Limb (tissue), 2 donors: ENCODE results near the gene LGALS9C.
"Not testable (repeated sequence)": the region's sequence is repeated elsewhere in the genome, so short reads cannot be mapped to it uniquely, and the experiment has no call there.

Source experiments
- DNase-seq, 2 donors: peaks; one replicate each; pipeline ENCODE4 v3.0.0-alpha.2; 2016; ENCODE audit errors: extremely low spot score in 2 of 2

Gene LGALS9C

GRCh38 chr17:18476508-18477308 lies at the start of gene LGALS9C:
TSS of gene LGALS9C (plus strand) at chr17:18476789. CDS start at chr17:18476855, 66 bp downstream.
- not testable (repeated sequence) for DNase-seq

GRCh38 chr17:18432206-18432605 lies 44.4 kb upstream of the LGALS9C start:
- DNase-seq, result not testable (repeated sequence)

- not testable (repeated sequence) for DNase-seq
Observed at GRCh38 chr17:18439465-18439870, 37.1 kb upstream of the LGALS9C start.

GRCh38 chr17:18442093-18442492 lies 34.5 kb upstream of the LGALS9C start:
- DNase-seq, result not testable (repeated sequence)

GRCh38 chr17:18442532-18442931 lies 34.1 kb upstream of the LGALS9C start:
- DNase-seq, result not testable (repeated sequence)

GRCh38 chr17:18447476-18448205 lies 28.9 kb upstream of the LGALS9C start:
- not testable (repeated sequence) for DNase-seq

- DNase-seq, result not testable (repeated sequence)
Observed at GRCh38 chr17:18448311-18448710, 28.3 kb upstream of the LGALS9C start.

- not testable (repeated sequence) for DNase-seq
Observed at GRCh38 chr17:18449833-18450232, 26.8 kb upstream of the LGALS9C start.

GRCh38 chr17:18450998-18451397 lies 25.6 kb upstream of the LGALS9C start:
- not testable (repeated sequence) for DNase-seq

GRCh38 chr17:18451969-18452368 lies 24.6 kb upstream of the LGALS9C start:
- not testable (repeated sequence) for DNase-seq

- not testable (repeated sequence) for DNase-seq
Observed at GRCh38 chr17:18459035-18459434, 17.6 kb upstream of the LGALS9C start.

GRCh38 chr17:18463831-18464502 lies 12.6 kb upstream of the LGALS9C start:
- DNase-seq, result peak in 1 of 2 donors; percentile 1

- DNase-seq, result not testable (repeated sequence)
Observed at GRCh38 chr17:18466250-18466983, 10.2 kb upstream of the LGALS9C start.

GRCh38 chr17:18467001-18467400 lies 9.6 kb upstream of the LGALS9C start:
- not testable (repeated sequence) for DNase-seq

- DNase-seq, result not testable (repeated sequence)
Observed at GRCh38 chr17:18468472-18469171, 8.0 kb upstream of the LGALS9C start.

- not testable (repeated sequence) for DNase-seq
Observed at GRCh38 chr17:18469837-18470236, 6.8 kb upstream of the LGALS9C start.

- not testable (repeated sequence) for DNase-seq
Observed at GRCh38 chr17:18470345-18470930, 6.2 kb upstream of the LGALS9C start.

GRCh38 chr17:18473967-18474366 lies 2.6 kb upstream of the LGALS9C start:
- DNase-seq, result not testable (repeated sequence)

- not testable (repeated sequence) for DNase-seq
Observed at GRCh38 chr17:18474754-18475153, 1.8 kb upstream of the LGALS9C start.

GRCh38 chr17:18477367-18477766 lies 778 bp downstream of the LGALS9C start:
- DNase-seq, result not testable (repeated sequence)
